PC-9 (cell line): ENCODE results near the gene PPM1N. TPM values are rescaled to one million over a fixed set of nuclear protein-coding genes. Genes with fewer than 3 reads are reported as not detected.

Experiments
- BruUV-seq: library from RNA; stranded (reverse); fragments of 400-500 nt; replicated peaks from 2 replicates; lab custom pipeline; 2021; lab: Mats Ljungman, UMichigan
- CTCF ChIA-PET: fragments of 300-600 bp; sonication (Branson Sonifier 250); formaldehyde crosslinking; loops from one replicate; lab custom pipeline; 2022; ENCODE audit warnings: antibody characterized with exemption; lab: Charles Lee
- POLR2A ChIA-PET: fragments of 300-600 bp; sonication (Branson Sonifier 250); formaldehyde crosslinking; loops from one replicate; lab custom pipeline; 2022; ENCODE audit warnings: antibody characterized with exemption; ENCODE audit not compliant: unreplicated experiment; lab: Charles Lee
- DNase-seq, 2 experiments: peaks; one replicate each; pipeline versions ENCODE4 v3.0.0 to v3.0.0-alpha.2; 2015 to 2022; ENCODE audit warnings: mixed read lengths in 1 of 2
- H2AFZ ChIP-seq: fragments of 200-600 bp; sonication (generic); 2 replicates; pipeline ENCODE4 v1.8.1; 2017; ENCODE audit warnings: antibody characterized with exemption
- H3F3A ChIP-seq: fragments of 200-600 bp; sonication (generic); 2 replicates; pipeline ENCODE4 v1.8.1; 2017; ENCODE audit warnings: antibody characterized with exemption, mild to moderate bottlenecking, low read depth; ENCODE audit not compliant: insufficient read depth
- H3K27ac ChIP-seq: fragments of 200-600 bp; sonication (generic); 2 replicates; pipeline ENCODE4 v1.6.1; 2016; ENCODE audit warnings: mixed run types
- H3K27me3 ChIP-seq: fragments of 200-600 bp; sonication (generic); 2 replicates; pipeline ENCODE4 v1.6.1; 2016; ENCODE audit warnings: low read depth, mixed run types; ENCODE audit not compliant: insufficient read depth
- H3K36me3 ChIP-seq: fragments of 200-600 bp; sonication (generic); 2 replicates; pipeline ENCODE4 v1.6.1; 2016; ENCODE audit warnings: low read depth, mixed run types
- H3K4me1 ChIP-seq: fragments of 200-600 bp; sonication (generic); replicated peaks from 2 replicates; pipeline ENCODE4 v1.6.1; 2016; ENCODE audit warnings: mixed run types; ENCODE audit not compliant: insufficient read depth
- H3K4me2 ChIP-seq: fragments of 200-600 bp; sonication (generic); 2 replicates; pipeline ENCODE4 v1.6.1; 2017; ENCODE audit warnings: mixed run types
- H3K4me3 ChIP-seq: fragments of 200-600 bp; sonication (generic); 2 replicates; pipeline ENCODE4 v1.6.1; 2016; ENCODE audit warnings: mixed run types
- H3K79me2 ChIP-seq: fragments of 200-600 bp; sonication (generic); 2 replicates; pipeline ENCODE4 v1.6.1; 2017; ENCODE audit warnings: low read depth, mixed run types
- H3K9me2 ChIP-seq: fragments of 200-600 bp; sonication (generic); 2 replicates; pipeline ENCODE4 v1.8.1; 2017; ENCODE audit warnings: mild to moderate bottlenecking; ENCODE audit not compliant: insufficient read depth
- H3K9me3 ChIP-seq: fragments of 200-600 bp; sonication (generic); 2 replicates; pipeline ENCODE4 v1.8.1; 2016; ENCODE audit warnings: low read depth; ENCODE audit not compliant: insufficient read depth
- H4K20me1 ChIP-seq: fragments of 200-600 bp; sonication (generic); 2 replicates; pipeline ENCODE4 v1.8.1; 2017; ENCODE audit not compliant: insufficient read depth
- EZH2 ChIP-seq: fragments of 200-600 bp; sonication (generic); IDR thresholded peaks from 2 replicates; pipeline ENCODE4 v1.8.0; 2017; ENCODE audit warnings: antibody characterized with exemption, low read depth
- intact Hi-C: fragments of 100-400 bp; cut with micrococcal nuclease; formaldehyde crosslinking; loops from one replicate; pipeline ENCODE4 v1.10.0; 2022; ENCODE audit not compliant: unreplicated experiment
- total RNA-seq: library from RNA; stranded (reverse); gene quantifications from 2 replicates; pipeline ENCODE4 v1.2.3, GENCODE V29; 2021
- TF ChIP-seq, protein P1 (sequence below): fragments of 200-600 bp; sonication (generic); conservative IDR thresholded peaks from 2 replicates; pipeline ENCODE4 v1.6.1; 2017; ENCODE audit warnings: mixed run types, antibody characterized with exemption, mild to moderate bottlenecking, moderate library complexity

Gene PPM1N
- total RNA-seq, 1 experiment from 2014 or later = 5.0 TPM

GRCh38 chr19:45526971-45527370 is 28.7 kb downstream of the PPM1N start:
- intact Hi-C loops = loop anchor here (5.0 kb wide), 2 partner anchors 55 to 165 kb away; partner anchors contain the start of genes OPA3, QPCTL and SNRPD2
- Histone ChIP-seq H3K27me3 (no peaks in the 10 kb centered on the region), H3K79me2 (no peaks in the 10 kb centered on the region), H4K20me1 (no peaks in the 10 kb centered on the region), H3K4me3 (no peak overlapping the region), H3K4me1 (peaks cover 32% of the 10 kb centered on the region), H2AFZ (no peak overlapping the region), H3K27ac (peak overlapping the region; percentile 88), H3F3A (peaks cover 68% of the 10 kb centered on the region), H3K36me3 (peaks cover 16% of the 10 kb centered on the region; the same call in 1 of the 2 replicates), H3K9me2 (no peaks in the 10 kb centered on the region), H3K9me3 (peaks cover 9% of the 10 kb centered on the region; the same call in 1 of the 2 replicates), H3K4me2 (peak overlapping the region; percentile 97; the same call in 1 of the 2 replicates)
- TF ChIP-seq EZH2 = no peak
- TF ChIP-seq, protein P1, sequence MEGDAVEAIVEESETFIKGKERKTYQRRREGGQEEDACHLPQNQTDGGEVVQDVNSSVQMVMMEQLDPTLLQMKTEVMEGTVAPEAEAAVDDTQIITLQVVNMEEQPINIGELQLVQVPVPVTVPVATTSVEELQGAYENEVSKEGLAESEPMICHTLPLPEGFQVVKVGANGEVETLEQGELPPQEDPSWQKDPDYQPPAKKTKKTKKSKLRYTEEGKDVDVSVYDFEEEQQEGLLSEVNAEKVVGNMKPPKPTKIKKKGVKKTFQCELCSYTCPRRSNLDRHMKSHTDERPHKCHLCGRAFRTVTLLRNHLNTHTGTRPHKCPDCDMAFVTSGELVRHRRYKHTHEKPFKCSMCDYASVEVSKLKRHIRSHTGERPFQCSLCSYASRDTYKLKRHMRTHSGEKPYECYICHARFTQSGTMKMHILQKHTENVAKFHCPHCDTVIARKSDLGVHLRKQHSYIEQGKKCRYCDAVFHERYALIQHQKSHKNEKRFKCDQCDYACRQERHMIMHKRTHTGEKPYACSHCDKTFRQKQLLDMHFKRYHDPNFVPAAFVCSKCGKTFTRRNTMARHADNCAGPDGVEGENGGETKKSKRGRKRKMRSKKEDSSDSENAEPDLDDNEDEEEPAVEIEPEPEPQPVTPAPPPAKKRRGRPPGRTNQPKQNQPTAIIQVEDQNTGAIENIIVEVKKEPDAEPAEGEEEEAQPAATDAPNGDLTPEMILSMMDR = no peak
- no peak for DNase-seq
- ChIA-PET CTCF (interaction anchor here (0.9 kb wide), 1 partner anchor 115 kb away, joined by 7 read pairs; no protein-coding TSS in a partner anchor), POLR2A (no interaction called here)
- BruUV-seq = no TSS peak

DNA sequence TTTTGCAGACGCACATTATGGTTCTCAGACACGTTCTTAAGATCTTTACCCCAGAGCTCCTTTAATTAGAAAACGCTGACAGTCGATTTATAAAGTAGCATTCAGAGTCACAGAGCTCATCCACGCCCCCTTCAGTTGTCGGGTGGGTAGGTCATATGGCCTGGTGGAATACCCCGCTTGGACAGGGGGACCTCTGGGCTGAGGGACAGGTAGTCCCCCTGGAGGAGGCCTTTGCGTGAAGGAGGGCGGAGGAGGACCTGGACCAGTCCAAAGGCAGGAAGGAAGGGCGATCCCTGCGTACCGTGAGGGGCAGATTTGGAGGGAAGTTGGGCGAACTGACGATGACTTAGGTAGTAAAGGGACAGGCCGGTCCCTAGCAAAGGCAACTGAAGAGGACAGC is 29.5 kb downstream of the PPM1N start:
- H3K36me3 ChIP-seq = peaks cover 16% of the 10 kb centered on the region; the same call in 1 of the 2 replicates
- BruUV-seq = TSS peak; percentile 90

GRCh38 chr19:45528149-45528743 is 30.0 kb downstream of the PPM1N start:
- H3K27ac ChIP-seq = peak overlapping the region; percentile 88

More for the DNA sequence above, 29.5 kb downstream of the PPM1N start:
- no peak overlapping the region for H2AFZ ChIP-seq
- no peaks in the 10 kb centered on the region for H4K20me1 ChIP-seq
- H3K4me3 ChIP-seq = peak overlapping the region; percentile 80; the same call in 1 of the 2 replicates
- H3K9me2 ChIP-seq = no peaks in the 10 kb centered on the region
- H3K9me3 ChIP-seq = peaks cover 13% of the 10 kb centered on the region
- TF ChIP-seq EZH2 = no peak
- TF ChIP-seq, protein P1 = peak; percentile 45; the same call in 1 of the 2 replicates
- peak overlapping the region; percentile 97 for H3K4me2 ChIP-seq
- no peak for DNase-seq
- H3K27ac ChIP-seq = peak overlapping the region; percentile 88
- POLR2A ChIA-PET = interaction anchor here (0.6 kb wide), 1 partner anchor 49 kb away, joined by 4 read pairs; no protein-coding TSS in a partner anchor
- CTCF ChIA-PET = interaction anchor here (0.9 kb wide), 1 partner anchor 115 kb away, joined by 7 read pairs; no protein-coding TSS in a partner anchor
- no peaks in the 10 kb centered on the region for H3K27me3 ChIP-seq
- intact Hi-C loops = loop anchor here (1.0 to 5.0 kb wide), 4 partner anchors 35 to 165 kb away; partner anchors contain the start of genes OPA3, QPCTL and SNRPD2
- H3F3A ChIP-seq = peaks cover 61% of the 10 kb centered on the region
- H3K79me2 ChIP-seq = no peaks in the 10 kb centered on the region
- H3K4me1 ChIP-seq = peaks cover 30% of the 10 kb centered on the region

More at GRCh38 chr19:45528149-45528743, 30.0 kb downstream of the PPM1N start:
- Histone ChIP-seq H3K9me2 (no peaks in the 10 kb centered on the region), H3K4me2 (peak overlapping the region; percentile 97), H3K27me3 (no peaks in the 10 kb centered on the region), H3K4me3 (peak overlapping the region; percentile 80), H3K4me1 (peaks cover 27% of the 10 kb centered on the region), H4K20me1 (no peaks in the 10 kb centered on the region), H3K36me3 (peaks cover 16% of the 10 kb centered on the region; the same call in 1 of the 2 replicates), H3K9me3 (peaks cover 13% of the 10 kb centered on the region), H2AFZ (no peak overlapping the region), H3K79me2 (no peaks in the 10 kb centered on the region), H3F3A (peaks cover 56% of the 10 kb centered on the region)
- TF ChIP-seq, protein P1 = no peak
- TF ChIP-seq EZH2 = no peak
- peak; percentile 91 to 99 for DNase-seq
- POLR2A ChIA-PET = interaction anchor here (0.6 to 0.7 kb wide), 3 partner anchors 49 to 241 kb away, joined by 3 to 16 read pairs (median 4); partner anchors contain the start of gene SIX5
- BruUV-seq = no TSS peak
- CTCF ChIA-PET = interaction anchor here (0.6 to 1.2 kb wide), 2 partner anchors 30 to 358 kb away, joined by 3 to 4 read pairs; partner anchors contain the start of gene IRF2BP1
- intact Hi-C loops = loop anchor here (1.0 to 5.0 kb wide), 4 partner anchors 35 to 164 kb away; partner anchors contain the start of genes OPA3, QPCTL and SNRPD2
